Gastroesophageal sphincter (tissue), 4 donors: ENCODE data around the gene CBR3. TPM values are rescaled to one million over a fixed set of nuclear protein-coding genes. Genes with fewer than 3 reads are reported as not detected.

Experiments used
- ATAC-seq: fragments of 150-250 bp; one replicate; pipeline ENCODE4 v1.9.1; 2016; ENCODE audit warnings: mild to moderate bottlenecking, moderate library complexity
- H3K27ac ChIP-seq, 4 donors: fragments of 200-600 bp; sonication (generic) in 3 of 4; 1 replicate in 3 of 4; 2 replicates in 1 of 4; pipeline ENCODE4 v1.5.1; 2016 to 2019
- H3K27me3 ChIP-seq: fragments of 200-600 bp; sonication (generic); one replicate; pipeline ENCODE4 v1.5.1; 2019
- H3K36me3 ChIP-seq, 2 donors: fragments of 200-600 bp; sonication (generic); one replicate each; pipeline ENCODE4 v1.5.1; 2019; ENCODE audit warnings: control low read depth in 1 of 2
- H3K4me1 ChIP-seq, 3 donors: fragments of 200-600 bp; sonication (generic); 1 replicate in 2 of 3; 2 replicates in 1 of 3; pipeline ENCODE4 v1.5.1; 2016 to 2019; ENCODE audit warnings: control low read depth in 2 of 3
- H3K4me3 ChIP-seq, 2 donors: fragments of 200-600 bp; sonication (generic); one replicate each; pipeline ENCODE4 v1.5.1; 2019; ENCODE audit warnings: mild to moderate bottlenecking in 1 of 2, moderate library complexity in 1 of 2
- H3K9me3 ChIP-seq, 3 donors: fragments of 200-600 bp; sonication (generic); one replicate each; pipeline ENCODE4 v1.5.1; 2017 to 2019; ENCODE audit warnings: control low read depth in 2 of 3
- EP300 ChIP-seq: sonication (generic); formaldehyde crosslinking; IDR thresholded peaks from one replicate; pipeline ENCODE4 v1.6.1; 2017; ENCODE audit warnings: antibody characterized with exemption, mild to moderate bottlenecking
- POLR2A ChIP-seq, 2 donors: fragments of 450-650 bp; IDR thresholded peaks; one replicate each; pipeline ENCODE4 v1.6.1; 2017; ENCODE audit warnings: antibody characterized with exemption in 2 of 2, mild to moderate bottlenecking in 2 of 2, moderate library complexity in 1 of 2
- POLR2AphosphoS5 ChIP-seq: sonication (generic); formaldehyde crosslinking; IDR thresholded peaks from one replicate; pipeline ENCODE4 v1.6.1; 2017; ENCODE audit warnings: antibody characterized with exemption
- WGBS, 2 donors: methylation state at CpG; one replicate each; pipeline ENCODE4 v1.1.5; 2018; ENCODE audit warnings: low coverage in 1 of 2; 5-methylcytosine and 5-hydroxymethylcytosine counted together
- total RNA-seq, 4 donors: library from RNA; depleted of rRNA; stranded (reverse); fragments of >200 nt; gene quantifications; one replicate each; pipeline ENCODE4 v1.1.0, GENCODE V29; 2016
- TF ChIP-seq, protein P1 (sequence below), 4 experiments: fragments of 200-600 bp in 2 of 4; fragments of 450-650 bp in 2 of 4; sonication (generic) in 1 of 4; IDR thresholded peaks; one replicate each; pipeline ENCODE4 v1.5.1; 2017 to 2019; ENCODE audit warnings: antibody characterized with exemption in 4 of 4, mild to moderate bottlenecking in 2 of 4, moderate library complexity in 2 of 4

CBR3 gene
- total RNA-seq, 4 donors from 2014 or later, result 9.6 to 20.9 (median 14.0) TPM

DNA sequence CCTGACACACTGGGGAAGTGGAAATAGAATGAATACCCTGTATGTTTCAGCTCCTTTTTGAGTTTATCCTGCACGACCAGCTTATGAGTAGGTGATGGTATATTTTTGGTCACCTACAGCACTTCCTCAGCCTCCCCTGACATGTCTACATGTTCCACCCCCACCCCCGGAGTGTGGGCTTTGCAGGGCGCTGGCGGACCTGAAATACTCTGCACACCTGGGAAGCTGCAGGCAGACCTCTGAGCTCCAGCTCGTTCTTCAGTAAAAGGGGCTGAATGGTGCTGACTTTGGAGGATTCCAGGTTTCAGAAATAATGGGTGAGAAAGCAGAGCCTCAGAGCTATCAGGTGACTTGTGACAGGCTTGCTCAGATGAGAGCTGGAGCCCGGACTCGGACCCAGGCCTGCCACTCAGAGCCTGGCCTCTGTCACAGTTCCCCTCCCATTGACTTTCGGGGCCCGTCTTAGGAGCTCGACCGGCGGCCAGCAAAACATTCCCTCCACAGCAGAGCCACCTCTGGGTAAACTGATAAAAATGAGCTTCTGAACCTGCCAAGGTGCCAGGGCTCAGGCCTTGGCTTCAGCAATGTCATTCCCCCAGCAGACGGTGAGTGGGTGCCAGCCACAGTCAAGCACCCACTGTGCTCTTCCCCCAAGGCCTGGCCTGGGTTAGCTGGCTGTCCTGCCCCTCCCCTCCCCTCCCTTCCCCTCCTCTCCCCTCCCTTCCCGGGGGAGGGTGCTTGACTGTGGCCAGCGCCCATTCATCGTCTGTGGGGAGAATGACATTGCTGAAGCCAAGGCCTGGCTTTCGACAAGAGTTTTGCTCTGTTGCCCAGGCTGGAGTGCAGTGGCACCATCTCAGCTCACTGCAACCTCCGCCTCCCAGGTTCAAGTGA, 51.9 kb downstream of the CBR3 start:
- peaks cover 0 to 5% of the 10 kb centered on the region in 2 donors for H3K36me3 ChIP-seq
- TF ChIP-seq POLR2A (IDR thresholded peaks at IDR 0.05), result no peak
- no peak for TF ChIP-seq EP300
- no peak for TF ChIP-seq POLR2AphosphoS5
- TF ChIP-seq, protein P1, sequence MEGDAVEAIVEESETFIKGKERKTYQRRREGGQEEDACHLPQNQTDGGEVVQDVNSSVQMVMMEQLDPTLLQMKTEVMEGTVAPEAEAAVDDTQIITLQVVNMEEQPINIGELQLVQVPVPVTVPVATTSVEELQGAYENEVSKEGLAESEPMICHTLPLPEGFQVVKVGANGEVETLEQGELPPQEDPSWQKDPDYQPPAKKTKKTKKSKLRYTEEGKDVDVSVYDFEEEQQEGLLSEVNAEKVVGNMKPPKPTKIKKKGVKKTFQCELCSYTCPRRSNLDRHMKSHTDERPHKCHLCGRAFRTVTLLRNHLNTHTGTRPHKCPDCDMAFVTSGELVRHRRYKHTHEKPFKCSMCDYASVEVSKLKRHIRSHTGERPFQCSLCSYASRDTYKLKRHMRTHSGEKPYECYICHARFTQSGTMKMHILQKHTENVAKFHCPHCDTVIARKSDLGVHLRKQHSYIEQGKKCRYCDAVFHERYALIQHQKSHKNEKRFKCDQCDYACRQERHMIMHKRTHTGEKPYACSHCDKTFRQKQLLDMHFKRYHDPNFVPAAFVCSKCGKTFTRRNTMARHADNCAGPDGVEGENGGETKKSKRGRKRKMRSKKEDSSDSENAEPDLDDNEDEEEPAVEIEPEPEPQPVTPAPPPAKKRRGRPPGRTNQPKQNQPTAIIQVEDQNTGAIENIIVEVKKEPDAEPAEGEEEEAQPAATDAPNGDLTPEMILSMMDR (IDR thresholded peaks at IDR 0.05), result no peak
- no peaks in the 10 kb centered on the region for H3K9me3 ChIP-seq
- no peak overlapping the region for H3K27ac ChIP-seq
- H3K4me3 ChIP-seq, result no peak overlapping the region
- no peaks in the 10 kb centered on the region for H3K27me3 ChIP-seq
- ATAC-seq, result no peak
- H3K4me1 ChIP-seq, result peaks cover 0 to 19% (median 0%) of the 10 kb centered on the region in 3 donors
- WGBS, 2 donors, result 71% methylated on average over 1 of the region's 18 CpGs; no CpG with 5 or more reads in 1 of the 2 donors

DNA sequence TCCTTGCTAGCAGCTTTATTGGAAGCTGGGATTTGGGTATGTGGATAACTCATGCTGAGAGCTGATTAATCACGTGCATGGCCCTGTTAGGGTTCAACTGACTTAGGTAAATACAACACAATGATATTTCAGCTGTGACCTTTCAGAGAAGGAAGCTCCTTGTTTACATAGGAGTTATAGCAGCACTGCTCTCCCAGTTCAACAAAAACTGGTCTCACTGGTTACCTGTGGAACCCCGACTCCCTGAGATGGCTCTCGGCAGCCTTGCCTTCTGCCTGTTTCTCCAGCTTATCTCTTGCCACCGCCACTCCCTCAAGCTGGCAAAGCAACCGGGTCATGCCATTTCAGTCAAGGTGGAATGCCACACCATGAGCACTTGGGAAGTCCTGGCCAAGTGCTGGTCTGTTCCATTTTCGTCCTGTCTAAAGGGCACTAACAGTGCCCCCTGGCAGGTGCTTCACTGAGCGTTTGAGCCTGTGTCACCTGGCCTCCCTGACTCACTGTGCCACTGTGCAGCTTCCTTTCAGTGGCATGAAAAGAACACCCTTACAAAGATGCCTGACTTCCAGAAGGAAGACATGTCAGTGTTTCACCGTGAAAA, 53.3 kb downstream of the CBR3 start:
- Histone ChIP-seq H3K27ac (peak overlapping the region in 1 of 4 donors; percentile 14), H3K9me3 (no peaks in the 10 kb centered on the region), H3K36me3 (peaks cover 0 to 5% of the 10 kb centered on the region in 2 donors), H3K4me1 (peaks cover 0 to 19% (median 0%) of the 10 kb centered on the region in 3 donors), H3K4me3 (no peak overlapping the region), H3K27me3 (no peaks in the 10 kb centered on the region)
- ATAC-seq, result no peak
- 49 to 58% methylated on average over 4 to 6 of the region's 8 CpGs for WGBS, 2 donors
- TF ChIP-seq, protein P1 (IDR thresholded peaks at IDR 0.05), result no peak
- TF ChIP-seq POLR2AphosphoS5, result no peak
- no peak for TF ChIP-seq POLR2A (IDR thresholded peaks at IDR 0.05)
- no peak for TF ChIP-seq EP300

DNA sequence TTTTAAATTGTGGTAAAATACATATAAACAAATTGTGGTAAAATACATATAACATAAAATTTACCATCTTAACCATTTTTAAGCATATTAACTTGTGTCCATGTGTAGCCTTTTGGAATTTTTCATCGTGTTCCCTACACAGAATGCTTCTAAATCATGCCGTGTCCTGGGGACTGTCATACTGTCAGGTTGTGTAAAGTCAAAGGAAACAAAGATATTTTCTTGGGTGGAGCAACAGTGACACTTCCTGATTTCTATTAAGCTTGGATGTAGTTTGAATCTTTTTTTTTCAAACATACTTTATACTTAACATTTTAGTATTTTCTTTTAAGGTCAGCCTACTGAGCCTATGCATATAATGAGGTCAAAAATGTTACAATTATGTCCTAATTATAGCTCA, 54.1 kb downstream of the CBR3 start:
- Histone ChIP-seq H3K27me3 (no peaks in the 10 kb centered on the region), H3K36me3 (peaks cover 0 to 5% of the 10 kb centered on the region in 2 donors), H3K4me1 (peaks cover 0 to 19% (median 0%) of the 10 kb centered on the region in 3 donors), H3K27ac (no peak overlapping the region), H3K9me3 (no peaks in the 10 kb centered on the region), H3K4me3 (no peak overlapping the region)
- TF ChIP-seq POLR2AphosphoS5 (no peak), EP300 (no peak), POLR2A (IDR thresholded peaks at IDR 0.05) (no peak)
- TF ChIP-seq, protein P1 (IDR thresholded peaks at IDR 0.05), result no peak
- 13 to 29% methylated on average over 2 of the region's 2 CpGs for WGBS, 2 donors
- ATAC-seq, result no peak

DNA sequence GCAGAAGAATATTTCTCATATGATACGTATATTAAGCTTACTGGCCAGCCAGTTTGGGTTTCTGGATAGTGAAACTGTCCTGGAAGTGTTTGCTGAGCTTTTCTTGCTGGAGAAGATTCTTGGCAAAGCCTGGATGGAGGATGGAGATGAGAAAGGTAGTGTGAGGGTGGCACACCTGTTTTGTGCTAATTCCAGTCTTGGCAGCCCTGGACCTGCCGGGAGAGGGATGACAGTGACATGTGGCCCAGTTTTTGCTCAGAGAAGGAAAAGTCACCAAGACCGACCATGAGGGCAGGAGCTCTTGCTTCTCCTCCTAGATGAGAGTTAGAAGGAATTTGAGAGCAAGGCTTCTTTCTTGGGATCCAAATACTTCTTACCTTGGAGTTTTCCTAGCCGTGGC, 55.9 kb downstream of the CBR3 start:
- Histone ChIP-seq H3K27ac (no peak overlapping the region), H3K4me3 (no peak overlapping the region), H3K4me1 (peaks cover 0 to 19% (median 0%) of the 10 kb centered on the region in 3 donors), H3K9me3 (no peaks in the 10 kb centered on the region), H3K36me3 (no peaks in the 10 kb centered on the region), H3K27me3 (no peaks in the 10 kb centered on the region)
- ATAC-seq, result no peak
- WGBS, 2 donors, result 83 to 90% methylated on average over 3 of the region's 4 CpGs
- no peak for TF ChIP-seq POLR2A (IDR thresholded peaks at IDR 0.05)
- no peak for TF ChIP-seq POLR2AphosphoS5
- no peak for TF ChIP-seq EP300
- TF ChIP-seq, protein P1 (IDR thresholded peaks at IDR 0.05), result no peak
